ENCODE measurements around the gene SMAD7.

GRCh38 chr18:48982266-48982665, 31.5 kb upstream of the SMAD7 start:
- TF ChIP-seq CTCF (IDR thresholded peaks at IDR 0.05) = no peak
- TF ChIP-seq ZFX (IDR thresholded peaks at IDR 0.05; ENCODE audit: borderline replicate concordance) = no peak
